ENCODE measurements around the gene ZNF343. TPM values are rescaled to one million over a fixed set of nuclear protein-coding genes. Genes with fewer than 3 reads are reported as not detected.
"Not testable (repeated sequence)": the region's sequence is repeated elsewhere in the genome, so short reads cannot be mapped to it uniquely, and the experiment has no call there.

ZNF343 gene
- total RNA-seq, 4 donors from 2014 or later = 11.2 to 20.5 (median 15.1) TPM

- no peaks in the 10 kb centered on the region for H3K36me3 ChIP-seq
- H3K4me3 ChIP-seq = peak overlapping the region; percentile 83 to 90
- no peaks in the 10 kb centered on the region for H3K27me3 ChIP-seq
- H3K27ac ChIP-seq = peak overlapping the region; percentile 93 to 95
- intact Hi-C loops (cut with DNase I; ENCODE audit: low total_unique reads) = no loop called here
- TF ChIP-seq CTCF (IDR thresholded peaks at IDR 0.05) = peak in 1 of 4 experiments; percentile 30
- no peak for TF ChIP-seq POLR2A (IDR thresholded peaks at IDR 0.05)
- DNase-seq = peak; percentile 31 to 55
- H3K4me1 ChIP-seq = no peaks in the 10 kb centered on the region
- no peaks in the 10 kb centered on the region for H3K9me3 ChIP-seq
Measured at GRCh38 chr20:2524709-2525506, 16.2 kb upstream of the ZNF343 start.

DNA sequence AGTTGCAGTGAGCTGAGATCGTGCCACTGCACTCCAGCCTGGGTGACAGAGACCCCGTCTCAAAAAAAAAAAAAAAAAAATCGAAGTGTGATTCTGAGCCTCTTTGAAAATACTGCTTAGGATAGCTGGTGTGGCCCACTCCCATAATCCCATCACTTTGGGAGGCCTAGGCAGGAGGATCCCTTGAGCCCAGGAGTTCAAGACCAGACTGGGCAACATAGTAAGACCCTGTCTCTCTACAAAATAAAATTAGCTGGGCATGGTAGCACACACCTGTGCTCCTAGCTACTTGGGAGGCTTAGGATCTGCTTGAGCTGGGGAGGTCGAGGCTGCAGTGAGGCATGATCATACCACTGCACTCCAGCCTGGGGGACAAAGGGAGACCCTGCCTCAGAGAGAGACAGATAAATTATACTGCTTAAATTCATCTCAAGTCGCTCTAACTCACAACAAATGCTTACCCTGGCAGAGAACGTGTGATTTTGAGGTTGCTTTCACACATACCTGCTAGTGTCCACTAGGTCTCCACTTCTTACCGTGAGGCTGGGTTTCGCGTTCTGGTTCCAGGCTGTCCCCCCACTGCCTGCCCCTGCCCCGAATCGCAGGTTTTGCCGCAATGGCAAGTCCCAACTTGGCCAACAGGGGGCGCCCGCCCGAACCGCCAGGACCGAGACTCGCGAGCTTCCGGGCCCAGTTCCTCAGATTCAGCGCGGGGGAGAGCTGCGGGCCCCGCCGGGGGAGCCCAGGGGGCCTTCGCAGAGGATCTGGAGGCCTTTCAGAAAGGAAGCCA lies 15.4 kb upstream of the ZNF343 start:
- peak overlapping the region; percentile 83 to 90 for H3K4me3 ChIP-seq
- TF ChIP-seq POLR2A (IDR thresholded peaks at IDR 0.05) (peak; percentile 52 to 83), CTCF (IDR thresholded peaks at IDR 0.05) (peak; percentile 92 to 98 (median 94))
- DNase-seq = peak; percentile 88 to 90
- no peaks in the 10 kb centered on the region for H3K9me3 ChIP-seq
- H3K27ac ChIP-seq = peak overlapping the region; percentile 93 to 95
- H3K27me3 ChIP-seq = no peaks in the 10 kb centered on the region
- intact Hi-C loops (cut with DNase I; ENCODE audit: low total_unique reads) = no loop called here
- H3K4me1 ChIP-seq = no peaks in the 10 kb centered on the region
- no peaks in the 10 kb centered on the region for H3K36me3 ChIP-seq

GRCh38 chr20:2522826-2523429 lies 14.2 kb upstream of the ZNF343 start:
- DNase-seq; H3K4me1 ChIP-seq; H3K27ac ChIP-seq; H3K9me3 ChIP-seq; H3K27me3 ChIP-seq; intact Hi-C loops (cut with DNase I; ENCODE audit: low total_unique reads); H3K36me3 ChIP-seq; H3K4me3 ChIP-seq: not testable (repeated sequence)

DNA sequence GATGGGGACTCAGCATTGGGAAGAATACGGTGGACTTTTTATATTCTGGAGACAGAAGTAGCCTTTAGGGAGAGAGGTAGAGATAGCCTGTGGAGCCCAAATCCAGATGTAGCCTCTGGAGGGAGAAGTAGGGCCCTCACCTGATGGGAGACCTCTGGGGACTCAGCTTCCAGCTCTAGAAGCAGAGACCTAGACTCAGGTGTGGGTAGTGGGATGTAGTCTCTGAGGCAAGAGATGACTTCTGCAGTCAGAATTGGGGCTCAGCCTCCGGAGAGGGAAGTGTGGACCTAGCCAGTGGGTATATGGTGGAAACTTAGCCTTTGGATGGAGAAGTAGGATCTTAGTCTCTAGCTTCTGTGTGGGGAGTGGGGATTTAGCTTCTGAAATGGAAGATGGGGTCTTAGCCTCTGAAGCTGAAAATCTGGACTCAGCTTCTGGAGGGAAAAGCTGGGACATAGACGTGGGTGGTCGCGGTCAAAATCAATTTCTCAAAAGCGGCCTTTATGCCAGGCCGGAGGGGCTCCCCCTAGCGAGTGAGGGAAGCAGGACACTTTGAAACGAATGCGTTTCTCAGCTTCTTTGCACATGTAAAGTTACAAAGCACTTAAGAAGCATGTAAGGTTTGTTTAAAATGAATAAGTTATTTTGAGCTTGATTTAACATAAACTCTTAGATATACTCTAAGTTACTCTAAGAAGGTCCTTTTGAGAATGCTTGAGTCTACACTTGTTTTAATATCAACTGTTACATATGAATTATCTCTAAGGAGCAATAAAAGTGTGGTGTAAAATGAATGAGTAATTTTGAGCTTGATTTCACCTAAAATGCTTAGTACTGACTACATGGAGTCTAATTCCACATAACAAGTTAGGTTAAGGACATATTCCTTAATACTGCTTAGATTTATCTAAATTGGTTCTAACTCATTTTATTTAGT lies 12.9 kb upstream of the ZNF343 start:
- DNase-seq = peak in 1 of 2 donors; percentile 32

More for the DNA sequence above, 12.9 kb upstream of the ZNF343 start:
- Histone ChIP-seq H3K9me3 (no peaks in the 10 kb centered on the region), H3K36me3 (no peaks in the 10 kb centered on the region), H3K27ac (no peak overlapping the region), H3K27me3 (no peaks in the 10 kb centered on the region), H3K4me3 (no peak overlapping the region), H3K4me1 (no peaks in the 10 kb centered on the region)
- TF ChIP-seq POLR2A (IDR thresholded peaks at IDR 0.05) (no peak), CTCF (IDR thresholded peaks at IDR 0.05) (peak; percentile 30 to 84 (median 43))
- intact Hi-C loops (cut with DNase I; ENCODE audit: low total_unique reads) = no loop called here
